Activated naive CD4-positive, alpha-beta T cell (primary cell): ENCODE results near the gene SMTNL2.
"Not testable (repeated sequence)": the region's sequence is repeated elsewhere in the genome, so short reads cannot be mapped to it uniquely, and the experiment has no call there.

Experiments used
- DNase-seq, 4 experiments: peaks; one replicate each; lab custom pipeline; 2025; lab: John Stamatoyannopoulos, UW

Gene SMTNL2

DNA sequence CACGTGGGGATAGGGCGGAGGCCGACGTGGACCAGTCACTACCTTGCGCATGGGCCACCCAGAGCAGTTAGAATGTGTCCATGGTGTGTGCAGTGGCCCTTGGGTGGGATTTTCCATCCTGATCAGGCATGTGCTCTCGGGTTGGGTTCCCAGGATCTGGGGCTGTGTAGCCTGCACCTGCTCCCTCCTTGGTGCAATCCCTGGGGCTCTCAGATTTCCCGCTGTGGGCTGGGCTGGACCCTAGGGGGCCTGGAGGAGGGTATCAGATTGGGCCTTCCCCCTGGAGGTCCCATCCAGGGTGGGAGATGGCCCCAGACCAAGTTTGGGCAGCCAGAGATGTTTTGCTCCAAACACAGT lies 1.3 kb downstream of the SMTNL2 start:
- no peak for DNase-seq

DNA sequence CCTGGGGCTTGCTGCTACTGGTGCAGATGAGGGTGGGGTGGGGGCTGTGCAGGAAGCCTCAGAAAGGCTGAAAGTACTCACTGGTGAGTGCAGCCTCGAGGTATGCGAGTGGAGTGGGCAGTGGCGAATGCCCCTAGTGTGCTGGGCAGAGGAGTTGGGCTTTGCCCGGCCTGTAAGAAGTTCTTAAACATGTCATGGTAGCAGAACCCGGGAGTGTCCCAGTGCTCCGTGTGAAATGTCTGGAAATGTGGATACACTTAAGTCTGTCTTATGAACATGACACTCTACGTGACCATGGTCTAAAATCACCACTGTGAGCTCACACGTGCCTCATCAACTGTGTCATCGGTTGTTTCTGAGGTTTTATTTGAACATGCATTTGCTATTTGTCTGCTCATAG lies 1.7 kb downstream of the SMTNL2 start:
- DNase-seq, result no peak

- DNase-seq, result no peak
Observed at GRCh38 chr17:4587195-4587594, 2.9 kb downstream of the SMTNL2 start.

DNA sequence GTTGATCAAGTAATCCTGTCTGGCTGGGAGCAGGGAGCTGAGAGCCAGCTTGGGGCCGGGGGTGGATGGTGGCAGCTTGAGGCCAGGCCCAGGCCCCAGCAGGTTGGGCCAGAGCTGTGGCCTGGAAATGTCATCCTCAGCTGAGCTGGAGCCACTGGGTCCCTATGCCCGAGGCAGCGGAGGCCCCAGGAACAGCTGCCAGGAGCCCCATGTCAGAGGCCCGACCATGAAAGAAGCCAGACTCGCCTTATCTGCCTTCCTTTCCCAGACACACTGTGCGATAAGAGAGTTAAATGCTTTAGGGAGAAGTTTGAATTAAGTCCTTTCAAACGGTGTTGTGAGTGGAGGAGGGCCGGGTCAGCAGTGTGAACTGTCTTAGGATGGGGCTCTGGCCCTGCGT lies 3.5 kb downstream of the SMTNL2 start:
- no peak for DNase-seq

- no peak for DNase-seq
Observed at GRCh38 chr17:4588391-4588790, 4.1 kb downstream of the SMTNL2 start.

GRCh38 chr17:4588898-4589625 lies 4.7 kb downstream of the SMTNL2 start:
- no peak for DNase-seq

DNA sequence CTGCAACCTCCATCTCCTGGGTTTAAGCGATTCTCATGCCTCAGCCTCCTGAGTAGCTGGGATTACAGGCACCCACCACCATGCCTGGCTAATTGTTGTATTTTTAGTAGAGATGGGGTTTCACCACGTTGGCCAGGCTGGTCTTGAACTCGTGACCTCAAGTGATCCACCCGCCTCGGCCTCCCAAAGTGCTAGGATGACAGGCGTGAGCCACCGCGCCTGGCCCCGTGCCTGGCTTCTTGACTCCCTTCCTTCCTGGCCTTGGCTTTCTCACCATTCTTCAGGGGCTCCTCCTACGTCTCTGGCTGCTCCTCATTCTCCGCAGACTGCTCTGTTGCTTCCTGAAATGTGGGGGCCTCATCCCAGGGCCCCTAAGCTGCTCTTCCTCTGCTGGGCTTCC lies 5.7 kb downstream of the SMTNL2 start:
- not testable (repeated sequence) for DNase-seq

DNA sequence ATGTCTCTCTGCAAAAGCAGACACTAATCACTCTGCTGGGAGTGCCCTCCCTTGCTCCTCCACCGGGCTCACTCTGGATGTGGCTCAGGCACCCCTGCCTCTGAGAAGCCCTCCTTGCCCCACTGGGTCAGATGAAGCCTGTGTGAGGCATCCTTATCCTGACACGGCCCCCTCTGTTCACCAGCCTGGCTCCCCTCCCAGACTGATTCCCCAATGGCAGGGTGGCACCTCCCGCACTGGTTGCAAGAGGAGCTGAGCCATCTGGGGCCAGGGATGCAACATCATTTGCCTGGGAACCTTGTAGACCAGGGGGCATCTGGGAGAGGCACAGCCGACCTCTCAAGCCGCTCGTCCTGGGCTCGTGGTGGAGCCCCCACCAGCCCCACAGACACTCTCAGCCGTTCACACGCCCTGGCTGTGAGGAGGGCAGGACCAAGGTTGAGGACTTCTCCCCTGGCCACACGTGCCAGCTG lies 6.7 kb downstream of the SMTNL2 start:
- DNase-seq, result no peak

GRCh38 chr17:4591529-4591928 lies 7.2 kb downstream of the SMTNL2 start:
- DNase-seq, result no peak

DNA sequence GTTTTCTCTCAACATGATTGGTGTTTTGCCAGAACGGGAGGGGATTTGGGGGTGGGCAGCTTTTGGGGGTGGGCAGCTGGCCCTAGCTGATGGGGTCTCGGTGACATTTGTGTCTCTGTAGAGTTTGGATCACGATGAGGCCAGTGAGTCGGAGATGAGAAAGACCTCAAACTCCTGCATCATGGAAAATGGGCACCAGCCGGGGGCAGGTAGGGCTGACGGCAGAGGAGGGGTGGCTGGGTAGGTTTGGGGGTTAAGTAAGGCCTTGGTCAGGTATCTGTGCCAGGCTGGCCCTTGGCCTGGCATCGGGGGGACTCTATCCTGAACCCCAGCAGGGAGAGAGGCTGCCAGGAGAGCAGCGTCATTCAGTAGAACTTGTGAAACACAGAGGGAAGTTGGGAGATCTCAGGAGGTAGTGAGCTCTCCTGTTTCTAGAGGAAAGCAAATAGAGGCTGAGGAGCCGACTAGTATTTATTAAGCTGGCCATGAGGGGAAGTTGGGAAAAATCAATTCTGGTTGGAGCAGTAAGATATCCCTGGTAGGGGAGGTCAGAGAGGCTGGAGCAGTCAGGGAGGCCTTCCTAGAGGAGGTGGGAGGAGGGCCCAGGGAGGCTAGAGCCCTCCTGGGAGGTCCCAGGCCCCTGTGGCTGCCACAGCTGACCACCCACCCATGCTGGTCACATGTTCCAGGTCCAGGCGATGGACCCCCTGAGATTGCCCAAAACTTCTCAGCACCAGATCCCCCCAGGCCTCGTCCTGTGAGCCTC lies 8.1 kb downstream of the SMTNL2 start:
- DNase-seq, result no peak

- DNase-seq, result no peak
Observed at GRCh38 chr17:4593021-4593421, 8.7 kb downstream of the SMTNL2 start.

GRCh38 chr17:4594406-4594805 lies 10.1 kb downstream of the SMTNL2 start:
- DNase-seq, result no peak

DNA sequence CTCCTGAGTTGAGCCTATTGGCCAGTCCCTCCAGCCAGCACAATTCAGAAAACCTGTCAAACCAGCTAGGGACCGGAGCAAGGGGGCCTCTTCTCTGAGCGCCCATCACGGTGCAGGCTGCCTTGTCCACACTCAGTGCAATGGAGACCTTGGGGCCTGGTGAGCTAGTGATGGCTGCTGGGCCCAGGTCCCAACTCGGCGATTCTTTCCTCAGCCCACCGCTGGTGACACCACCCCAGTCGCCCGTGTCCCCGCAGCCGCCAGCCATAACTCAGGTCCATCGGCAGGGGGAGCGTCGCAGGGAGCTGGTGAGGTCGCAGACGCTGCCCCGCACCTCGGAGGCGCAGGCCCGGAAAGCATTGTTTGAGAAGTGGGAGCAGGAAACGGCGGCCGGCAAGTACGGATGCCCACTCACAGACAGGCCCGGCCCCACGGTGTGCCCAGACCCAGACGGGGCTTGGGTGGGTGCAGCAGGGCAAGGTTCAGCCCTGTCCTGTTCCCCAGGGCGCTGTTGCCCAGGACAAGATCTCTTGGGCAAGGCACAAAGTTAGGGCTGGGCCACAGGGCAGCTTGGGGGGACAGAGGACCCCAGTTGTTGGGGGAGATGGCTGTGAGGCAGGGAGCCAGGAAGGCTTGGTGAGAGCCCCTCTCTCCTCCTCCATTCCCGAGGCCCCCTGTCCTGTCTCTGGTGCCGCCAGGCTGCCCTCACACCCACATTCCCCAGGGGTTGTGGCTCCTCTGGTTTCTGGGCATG lies 10.8 kb downstream of the SMTNL2 start:
- DNase-seq, result peak in 1 of 4 experiments; percentile 11

DNA sequence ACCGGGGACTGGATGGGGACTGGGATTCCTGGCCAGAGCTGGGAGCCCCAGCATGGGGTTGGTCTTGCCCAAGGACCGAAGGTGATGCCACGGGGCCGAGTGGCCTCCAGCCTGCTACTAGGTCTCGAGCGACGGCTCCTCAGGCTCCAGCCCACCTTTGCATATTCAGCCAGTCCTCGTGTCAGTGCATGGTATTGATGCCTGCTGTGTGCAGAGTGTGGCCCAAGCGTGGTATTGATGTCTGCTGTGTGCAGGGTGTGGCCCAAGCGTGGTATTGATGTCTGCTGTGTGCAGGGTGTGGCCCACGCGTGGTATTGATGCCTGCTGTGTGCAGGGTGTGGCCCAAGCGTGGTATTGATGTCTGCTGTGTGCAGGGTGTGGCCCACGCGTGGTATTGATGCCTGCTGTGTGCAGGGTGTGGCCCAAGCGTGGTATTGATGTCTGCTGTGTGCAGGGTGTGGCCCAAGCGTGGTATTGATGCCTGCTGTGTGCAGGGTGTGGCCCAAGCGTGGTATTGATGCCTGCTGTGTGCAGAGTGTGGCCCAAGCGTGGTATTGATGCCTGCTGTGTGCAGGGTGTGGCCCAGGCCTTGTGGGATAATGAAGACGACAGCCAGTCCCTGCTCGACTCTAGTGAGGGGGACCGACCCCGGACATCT lies 11.5 kb downstream of the SMTNL2 start:
- DNase-seq, result not testable (repeated sequence)

GRCh38 chr17:4596636-4597380 lies 12.5 kb downstream of the SMTNL2 start:
- DNase-seq, result no peak

- no peak for DNase-seq
Observed at GRCh38 chr17:4597975-4598374, 13.6 kb downstream of the SMTNL2 start.

DNA sequence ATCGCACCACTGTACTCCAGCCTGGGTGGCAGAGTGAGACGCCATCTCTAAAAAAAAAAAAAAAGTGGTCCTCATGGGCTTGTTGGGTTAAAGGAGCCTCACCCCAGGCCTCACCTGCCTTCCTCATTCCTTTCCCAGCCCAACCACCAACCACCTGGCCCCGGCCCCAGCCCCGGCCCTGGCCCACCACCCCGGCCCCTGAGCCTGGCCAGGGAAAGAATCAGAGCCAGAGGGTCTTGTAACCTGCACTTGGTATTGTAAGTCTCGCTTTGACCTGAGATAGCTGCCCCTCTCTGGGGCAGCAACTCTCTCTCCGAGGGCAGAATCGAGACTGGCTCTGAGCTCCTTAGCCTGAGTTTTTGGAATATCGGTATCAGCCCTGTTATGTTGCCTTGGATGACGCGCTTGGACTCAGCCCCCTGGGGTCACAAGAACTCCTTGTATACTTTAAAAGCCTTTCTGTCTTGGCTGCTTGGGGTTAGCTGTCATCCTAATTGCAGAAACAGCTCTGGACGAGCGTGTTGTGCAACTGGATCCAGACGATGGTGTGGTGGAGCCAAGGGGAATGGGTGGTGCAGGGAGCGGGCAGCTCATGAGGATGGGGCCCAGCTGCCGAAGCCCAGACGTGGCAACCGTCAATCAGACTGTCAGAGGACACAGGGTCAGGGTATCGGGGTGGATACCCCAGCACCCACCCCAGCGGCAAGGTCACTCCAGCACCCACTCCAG lies 14.6 kb downstream of the SMTNL2 start:
- no peak for DNase-seq

DNA sequence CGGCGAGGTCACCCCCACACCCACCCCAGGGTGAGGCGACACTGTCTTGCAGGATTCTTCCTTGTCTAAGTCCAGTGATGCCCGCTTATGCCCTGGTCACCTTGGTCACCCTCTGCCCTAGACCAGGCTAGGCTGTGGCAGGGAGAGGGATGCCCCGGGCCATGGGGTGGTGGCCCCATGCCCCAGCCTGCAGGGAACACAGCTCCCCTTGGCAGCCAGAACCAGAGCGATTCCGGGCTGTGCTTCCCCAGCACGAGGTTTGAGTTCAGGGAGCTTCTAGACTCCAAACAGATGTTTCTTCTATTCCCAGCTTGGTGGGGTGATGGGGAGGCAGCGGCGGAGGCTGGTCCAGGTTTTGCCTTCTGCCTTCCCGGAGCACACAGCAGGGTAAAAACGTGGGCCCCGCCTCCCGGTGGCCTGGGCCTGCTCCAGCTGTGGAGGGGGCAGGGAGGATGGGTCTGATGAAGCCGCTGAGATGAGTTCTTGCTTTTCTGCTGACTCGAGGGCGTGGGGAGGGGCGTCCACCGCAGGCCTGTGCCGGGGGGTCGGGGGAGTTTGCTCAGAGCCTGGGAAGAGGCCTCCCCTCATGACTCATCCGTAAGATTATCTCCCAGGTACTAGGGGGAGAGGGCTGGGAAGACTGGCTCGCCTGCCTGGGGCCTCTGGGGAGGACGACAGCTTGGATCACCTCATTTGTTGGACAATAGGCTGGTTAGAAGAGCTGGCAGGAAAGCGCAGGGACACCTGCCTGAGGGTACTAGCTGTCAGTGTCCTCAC lies 15.4 kb downstream of the SMTNL2 start:
- DNase-seq, result no peak

- no peak for DNase-seq
Observed at GRCh38 chr17:4600563-4600962, 16.2 kb downstream of the SMTNL2 start.

GRCh38 chr17:4601326-4601725 lies 17.0 kb downstream of the SMTNL2 start:
- DNase-seq, result no peak
